Measurements from ENCODE around the gene OR2AT4.
"Not testable (repeated sequence)": the region's sequence is repeated elsewhere in the genome, so short reads cannot be mapped to it uniquely, and the experiment has no call there.

The OR2AT4 gene

GRCh38 chr11:75076671-75077070, 20.0 kb downstream of the OR2AT4 start:
- in situ Hi-C loops (cut with MboI; ENCODE audit: low pct_unique_long_range_greater_than_20kb, low sequenced_read_pairs): no loop called here
- DNase-seq: no peak

GRCh38 chr11:75073459-75074190, 23.1 kb downstream of the OR2AT4 start:
- in situ Hi-C loops (cut with MboI; ENCODE audit: low pct_unique_long_range_greater_than_20kb, low sequenced_read_pairs): no loop called here
- DNase-seq: no peak

- no peak for DNase-seq
Measured at GRCh38 chr11:75072582-75072981, 24.1 kb downstream of the OR2AT4 start.

GRCh38 chr11:75069473-75069872, 27.2 kb downstream of the OR2AT4 start:
- in situ Hi-C loops (cut with MboI; ENCODE audit: low pct_unique_long_range_greater_than_20kb, low sequenced_read_pairs): no loop called here
- no peak for DNase-seq

More at GRCh38 chr11:75072582-75072981, 24.1 kb downstream of the OR2AT4 start:
- in situ Hi-C loops (cut with MboI; ENCODE audit: low pct_unique_long_range_greater_than_20kb, low sequenced_read_pairs): no loop called here

- DNase-seq: no peak
- in situ Hi-C loops (cut with MboI; ENCODE audit: low pct_unique_long_range_greater_than_20kb, low sequenced_read_pairs): no loop called here
Measured at GRCh38 chr11:75068993-75069392, 27.7 kb downstream of the OR2AT4 start.

- in situ Hi-C loops (cut with MboI; ENCODE audit: low pct_unique_long_range_greater_than_20kb, low sequenced_read_pairs): no loop called here
- no peak for DNase-seq
Measured at GRCh38 chr11:75068559-75068958, 28.1 kb downstream of the OR2AT4 start.

GRCh38 chr11:75066061-75066460, 30.6 kb downstream of the OR2AT4 start:
- in situ Hi-C loops (cut with MboI; ENCODE audit: low pct_unique_long_range_greater_than_20kb, low sequenced_read_pairs): no loop called here
- no peak for DNase-seq

- DNase-seq: no peak
- in situ Hi-C loops (cut with MboI; ENCODE audit: low pct_unique_long_range_greater_than_20kb, low sequenced_read_pairs): no loop called here
Measured at GRCh38 chr11:75063741-75064314, 32.8 kb downstream of the OR2AT4 start.

GRCh38 chr11:75059299-75059698, 37.4 kb downstream of the OR2AT4 start:
- in situ Hi-C loops (cut with MboI; ENCODE audit: low pct_unique_long_range_greater_than_20kb, low sequenced_read_pairs): no loop called here
- no peak for DNase-seq

GRCh38 chr11:75056814-75057213, 39.9 kb downstream of the OR2AT4 start:
- no peak for DNase-seq
- in situ Hi-C loops (cut with MboI; ENCODE audit: low pct_unique_long_range_greater_than_20kb, low sequenced_read_pairs): no loop called here

- in situ Hi-C loops (cut with MboI; ENCODE audit: low pct_unique_long_range_greater_than_20kb, low sequenced_read_pairs): no loop called here
- DNase-seq: no peak
Measured at GRCh38 chr11:75055511-75055910, 41.2 kb downstream of the OR2AT4 start.

- in situ Hi-C loops (cut with MboI; ENCODE audit: low pct_unique_long_range_greater_than_20kb, low sequenced_read_pairs): no loop called here
- no peak for DNase-seq
Measured at GRCh38 chr11:75052457-75052856, 44.2 kb downstream of the OR2AT4 start.

GRCh38 chr11:75051043-75051442, 45.6 kb downstream of the OR2AT4 start:
- DNase-seq: no peak

GRCh38 chr11:75050516-75050915, 46.2 kb downstream of the OR2AT4 start:
- DNase-seq: no peak
- in situ Hi-C loops (cut with MboI; ENCODE audit: low pct_unique_long_range_greater_than_20kb, low sequenced_read_pairs): no loop called here

More at GRCh38 chr11:75051043-75051442, 45.6 kb downstream of the OR2AT4 start:
- in situ Hi-C loops (cut with MboI; ENCODE audit: low pct_unique_long_range_greater_than_20kb, low sequenced_read_pairs): no loop called here

- DNase-seq; in situ Hi-C loops (cut with MboI; ENCODE audit: low pct_unique_long_range_greater_than_20kb, low sequenced_read_pairs): not testable (repeated sequence)
Measured at GRCh38 chr11:75049501-75050266, 47.0 kb downstream of the OR2AT4 start.

- in situ Hi-C loops (cut with MboI; ENCODE audit: low pct_unique_long_range_greater_than_20kb, low sequenced_read_pairs): no loop called here
- DNase-seq: no peak
Measured at GRCh38 chr11:75047191-75047590, 49.5 kb downstream of the OR2AT4 start.

- DNase-seq: not testable (repeated sequence)
Measured at GRCh38 chr11:75046668-75047067, 50.0 kb downstream of the OR2AT4 start.

GRCh38 chr11:75044381-75045170, 52.1 kb downstream of the OR2AT4 start:
- DNase-seq; in situ Hi-C loops (cut with MboI; ENCODE audit: low pct_unique_long_range_greater_than_20kb, low sequenced_read_pairs): not testable (repeated sequence)

More at GRCh38 chr11:75046668-75047067, 50.0 kb downstream of the OR2AT4 start:
- in situ Hi-C loops (cut with MboI; ENCODE audit: low pct_unique_long_range_greater_than_20kb, low sequenced_read_pairs): not testable (repeated sequence)

- DNase-seq; in situ Hi-C loops (cut with MboI; ENCODE audit: low pct_unique_long_range_greater_than_20kb, low sequenced_read_pairs): not testable (repeated sequence)
Measured at GRCh38 chr11:75041821-75042220, 54.9 kb downstream of the OR2AT4 start.
